ENCODE data around the gene TNFAIP8.
"Not testable (repeated sequence)": the region's sequence is repeated elsewhere in the genome, so short reads cannot be mapped to it uniquely, and the experiment has no call there.

DNA sequence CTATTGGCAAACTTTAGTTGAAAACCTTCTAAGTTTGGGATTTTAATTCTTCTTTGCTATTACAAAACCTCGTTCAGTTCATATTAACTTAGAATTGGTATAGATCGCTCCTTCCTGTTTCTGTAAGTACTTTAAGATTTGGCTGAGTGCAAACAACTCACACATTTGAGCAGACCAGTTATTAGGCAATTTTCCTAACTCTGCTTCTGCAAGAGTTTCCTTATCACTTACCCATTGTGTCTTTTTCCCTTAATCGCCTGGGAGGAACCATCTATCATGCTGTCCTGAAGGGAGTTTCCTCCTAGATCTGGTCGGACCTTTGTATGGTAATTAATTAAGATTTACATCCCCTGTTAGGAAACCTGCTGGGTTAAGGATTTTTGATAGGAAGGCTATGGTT lies 71.8 kb downstream of the TNFAIP8 start:
- TF ChIP-seq, protein P1, sequence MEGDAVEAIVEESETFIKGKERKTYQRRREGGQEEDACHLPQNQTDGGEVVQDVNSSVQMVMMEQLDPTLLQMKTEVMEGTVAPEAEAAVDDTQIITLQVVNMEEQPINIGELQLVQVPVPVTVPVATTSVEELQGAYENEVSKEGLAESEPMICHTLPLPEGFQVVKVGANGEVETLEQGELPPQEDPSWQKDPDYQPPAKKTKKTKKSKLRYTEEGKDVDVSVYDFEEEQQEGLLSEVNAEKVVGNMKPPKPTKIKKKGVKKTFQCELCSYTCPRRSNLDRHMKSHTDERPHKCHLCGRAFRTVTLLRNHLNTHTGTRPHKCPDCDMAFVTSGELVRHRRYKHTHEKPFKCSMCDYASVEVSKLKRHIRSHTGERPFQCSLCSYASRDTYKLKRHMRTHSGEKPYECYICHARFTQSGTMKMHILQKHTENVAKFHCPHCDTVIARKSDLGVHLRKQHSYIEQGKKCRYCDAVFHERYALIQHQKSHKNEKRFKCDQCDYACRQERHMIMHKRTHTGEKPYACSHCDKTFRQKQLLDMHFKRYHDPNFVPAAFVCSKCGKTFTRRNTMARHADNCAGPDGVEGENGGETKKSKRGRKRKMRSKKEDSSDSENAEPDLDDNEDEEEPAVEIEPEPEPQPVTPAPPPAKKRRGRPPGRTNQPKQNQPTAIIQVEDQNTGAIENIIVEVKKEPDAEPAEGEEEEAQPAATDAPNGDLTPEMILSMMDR (IDR thresholded peaks at IDR 0.05), result not testable (repeated sequence)
- TF ChIP-seq EZH2 (IDR thresholded peaks at IDR 0.05; ENCODE audit: borderline replicate concordance, insufficient read depth, low read depth, low read length, poor library complexity, severe bottlenecking), result not testable (repeated sequence)
